GM12872 (cell line): Measurements from ENCODE around the gene RAB36.

ENCODE experiments used
- TF ChIP-seq, protein P1 (sequence below): IDR thresholded peaks from 3 replicates; pipeline ENCODE4 v1.5.1; 2011; ENCODE audit warnings: low read depth, mild to moderate bottlenecking, low read length, moderate library complexity; ENCODE audit not compliant: insufficient read depth

The RAB36 gene

DNA sequence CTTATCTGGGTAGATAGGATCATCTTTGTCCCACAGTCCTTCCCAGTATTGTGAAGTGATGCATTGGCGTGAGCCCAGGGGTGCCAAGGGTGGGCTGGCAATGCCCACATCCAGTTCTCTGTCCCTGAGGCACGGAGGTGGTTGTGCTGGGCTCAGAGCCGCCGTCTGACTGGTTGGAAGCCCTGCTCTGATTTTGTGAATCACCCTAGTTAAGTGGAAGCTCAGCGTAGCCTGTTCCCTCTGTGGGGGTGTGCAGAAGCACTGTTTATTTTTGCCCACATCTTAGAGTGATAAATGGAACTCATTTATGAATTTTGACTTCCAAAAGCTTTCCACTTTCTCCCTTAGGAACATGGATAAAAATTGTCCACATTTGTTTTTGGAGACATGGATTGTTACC, 48.6 kb downstream of the RAB36 start:
- TF ChIP-seq, protein P1, sequence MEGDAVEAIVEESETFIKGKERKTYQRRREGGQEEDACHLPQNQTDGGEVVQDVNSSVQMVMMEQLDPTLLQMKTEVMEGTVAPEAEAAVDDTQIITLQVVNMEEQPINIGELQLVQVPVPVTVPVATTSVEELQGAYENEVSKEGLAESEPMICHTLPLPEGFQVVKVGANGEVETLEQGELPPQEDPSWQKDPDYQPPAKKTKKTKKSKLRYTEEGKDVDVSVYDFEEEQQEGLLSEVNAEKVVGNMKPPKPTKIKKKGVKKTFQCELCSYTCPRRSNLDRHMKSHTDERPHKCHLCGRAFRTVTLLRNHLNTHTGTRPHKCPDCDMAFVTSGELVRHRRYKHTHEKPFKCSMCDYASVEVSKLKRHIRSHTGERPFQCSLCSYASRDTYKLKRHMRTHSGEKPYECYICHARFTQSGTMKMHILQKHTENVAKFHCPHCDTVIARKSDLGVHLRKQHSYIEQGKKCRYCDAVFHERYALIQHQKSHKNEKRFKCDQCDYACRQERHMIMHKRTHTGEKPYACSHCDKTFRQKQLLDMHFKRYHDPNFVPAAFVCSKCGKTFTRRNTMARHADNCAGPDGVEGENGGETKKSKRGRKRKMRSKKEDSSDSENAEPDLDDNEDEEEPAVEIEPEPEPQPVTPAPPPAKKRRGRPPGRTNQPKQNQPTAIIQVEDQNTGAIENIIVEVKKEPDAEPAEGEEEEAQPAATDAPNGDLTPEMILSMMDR, result no peak

DNA sequence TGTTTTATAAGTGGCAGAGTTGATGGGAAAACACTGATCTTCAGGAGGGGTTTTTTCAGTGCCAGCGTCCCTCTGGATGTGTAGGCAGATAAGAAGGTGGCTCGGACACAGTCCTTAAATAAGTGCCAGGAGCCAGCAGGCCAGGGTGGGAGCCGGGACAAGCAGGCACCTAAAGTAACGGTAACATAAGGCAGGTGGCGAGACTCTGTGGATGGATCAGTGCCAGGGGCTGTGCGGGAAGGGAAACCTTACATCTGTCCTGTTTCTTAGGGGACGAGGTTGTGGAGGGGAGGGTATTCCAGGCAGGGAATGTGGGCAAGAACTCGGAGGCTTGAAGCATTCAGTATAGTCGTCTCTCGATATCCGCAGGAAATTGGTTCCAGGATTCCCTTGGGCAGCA, 50.9 kb downstream of the RAB36 start:
- TF ChIP-seq, protein P1, result no peak

DNA sequence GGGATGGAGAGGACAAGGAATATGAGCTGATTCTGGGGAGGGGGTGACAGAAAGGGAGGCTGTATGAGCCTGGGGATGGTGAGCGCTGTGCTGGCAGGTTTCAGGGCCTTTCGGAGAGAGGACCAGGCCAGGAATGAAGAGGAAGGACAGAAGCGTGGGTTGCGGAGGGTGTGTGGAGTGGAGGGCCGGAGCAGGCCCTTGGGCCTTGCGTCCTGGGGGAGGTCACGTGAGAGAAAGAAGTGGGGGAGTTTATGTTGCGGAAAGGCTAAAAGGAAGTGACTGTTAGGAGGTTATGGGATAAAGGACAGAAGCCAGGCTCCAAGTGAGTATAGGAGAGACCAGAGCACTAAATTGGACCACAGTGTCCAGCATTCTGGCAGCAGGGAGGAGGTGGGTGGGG, 52.6 kb downstream of the RAB36 start:
- TF ChIP-seq, protein P1, result no peak

DNA sequence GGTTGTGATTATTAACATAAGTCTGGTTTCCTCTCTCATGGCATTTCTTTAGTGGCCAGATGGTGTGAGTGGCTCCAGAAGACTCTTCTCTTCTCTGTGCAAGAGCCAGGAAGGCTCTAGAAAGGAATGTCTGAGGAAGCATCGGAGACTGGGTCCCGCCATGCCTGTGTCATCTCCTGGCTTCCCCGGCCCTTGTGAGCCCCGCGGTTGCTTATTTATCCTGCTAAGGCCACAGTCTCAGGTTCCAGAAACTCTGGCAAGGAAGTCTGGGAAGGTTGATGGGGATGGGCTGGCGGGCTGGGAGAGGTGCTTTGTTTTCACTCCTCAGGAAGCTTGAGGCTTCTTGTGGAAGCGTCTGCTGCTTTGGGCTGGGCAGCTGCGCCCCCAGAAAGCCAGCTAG, 53.9 kb downstream of the RAB36 start:
- TF ChIP-seq, protein P1, result no peak

DNA sequence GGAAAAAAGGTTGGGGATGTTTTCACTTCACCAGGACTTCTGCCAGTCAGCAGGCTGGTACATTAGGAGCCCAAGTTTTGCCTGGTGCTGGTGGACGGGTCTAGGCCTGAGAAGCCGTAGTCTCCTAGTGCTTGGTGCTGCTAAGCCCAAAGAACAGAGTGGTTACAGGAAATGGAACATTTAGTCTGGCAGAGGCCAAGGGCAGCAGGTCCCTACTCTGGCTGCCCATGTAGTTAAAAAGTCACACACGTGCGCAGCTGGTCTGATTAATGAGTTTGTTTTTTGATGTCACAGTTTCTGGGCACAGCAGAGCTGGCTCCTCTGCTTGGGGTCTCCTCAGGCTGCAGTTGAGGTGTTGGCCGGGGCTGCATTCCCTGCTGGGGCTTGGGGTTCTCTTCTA, 55.6 kb downstream of the RAB36 start:
- TF ChIP-seq, protein P1, result no peak

DNA sequence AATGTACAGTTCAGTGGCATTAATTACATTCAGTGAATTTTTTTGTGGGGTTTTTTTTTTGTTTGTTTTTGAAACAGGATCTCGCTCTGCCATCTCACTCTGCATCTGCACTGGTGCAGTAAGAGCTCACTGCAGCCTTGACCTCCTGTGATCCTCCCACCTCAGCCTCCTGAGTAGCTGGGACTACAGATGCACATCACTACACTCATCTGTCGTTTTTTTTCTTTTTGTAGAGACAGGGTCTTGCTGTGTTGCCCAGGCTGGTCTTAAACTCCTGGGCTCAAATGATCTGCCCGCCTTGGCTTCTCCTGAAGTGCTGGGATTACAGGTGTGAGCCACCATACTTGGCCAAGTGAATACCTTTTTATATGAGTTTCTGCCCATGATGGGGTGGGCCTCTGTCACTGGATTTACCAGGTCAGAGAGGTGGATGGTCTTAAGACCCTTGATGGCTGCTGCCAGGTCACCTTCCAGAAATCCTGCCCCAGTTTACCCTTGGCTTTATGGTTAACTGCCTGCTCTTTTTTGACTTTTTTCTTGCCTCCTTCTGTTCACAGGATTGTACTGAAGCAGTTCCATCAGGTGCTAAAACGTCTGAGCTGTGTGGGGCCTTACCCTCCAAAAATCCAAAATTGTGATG, 57.7 kb downstream of the RAB36 start:
- TF ChIP-seq, protein P1, result no peak

DNA sequence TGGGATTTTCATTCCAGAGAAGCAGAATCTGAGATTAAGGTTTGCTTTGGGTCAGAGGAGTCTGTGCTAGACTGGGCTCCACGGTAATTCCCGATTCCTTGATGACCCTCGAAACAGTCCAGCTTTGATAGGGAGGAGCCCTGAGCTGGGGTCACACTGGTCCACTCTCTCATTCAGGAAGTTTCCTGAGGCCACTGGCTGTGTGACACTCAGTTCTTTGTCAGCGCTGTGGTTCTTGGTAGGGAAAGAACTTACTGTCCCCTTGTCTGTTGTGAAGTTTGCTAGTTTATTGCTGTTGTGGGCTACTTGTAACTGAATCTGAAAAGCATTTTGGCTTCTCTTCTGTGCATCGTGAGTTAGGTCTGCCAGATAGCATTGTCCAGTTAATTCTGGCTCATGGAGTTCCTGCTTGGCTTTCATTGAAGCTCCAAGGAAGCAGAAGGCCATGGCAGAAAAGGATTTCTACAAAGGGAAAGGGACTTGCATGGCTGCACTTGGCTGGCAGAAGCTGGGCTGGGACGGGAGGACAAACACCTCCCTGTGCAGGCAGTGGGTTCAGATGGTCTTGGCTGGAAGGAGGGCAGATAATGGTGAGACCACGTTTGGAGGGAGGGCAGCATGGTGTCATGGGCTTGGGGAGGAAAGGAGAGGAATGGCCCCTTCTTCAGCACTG, 58.3 kb downstream of the RAB36 start:
- TF ChIP-seq, protein P1, result no peak
